Ishikawa (cell line): Measurements from ENCODE around the gene POLN.

ENCODE experiments used
- CEBPB ChIP-seq: IDR thresholded peaks from 2 replicates; pipeline ENCODE4 v1.6.1; 2012
- CREB1 ChIP-seq: IDR thresholded peaks from 2 replicates; pipeline ENCODE4 v1.6.1; 2012; ENCODE audit warnings: low read depth
- EGR1 ChIP-seq: IDR thresholded peaks from 2 replicates; pipeline ENCODE4 v1.6.1; 2012
- EP300 ChIP-seq: IDR thresholded peaks from 2 replicates; pipeline ENCODE4 v1.6.1; 2012; ENCODE audit warnings: borderline replicate concordance
- FOXM1 ChIP-seq: IDR thresholded peaks from 2 replicates; pipeline ENCODE4 v1.6.1; 2012; ENCODE audit warnings: low read depth, borderline replicate concordance
- MAX ChIP-seq: IDR thresholded peaks from 2 replicates; pipeline ENCODE4 v1.6.1; 2012
- NFIC ChIP-seq: IDR thresholded peaks from 2 replicates; pipeline ENCODE4 v1.6.1; 2012
- RAD21 ChIP-seq: IDR thresholded peaks from 2 replicates; pipeline ENCODE4 v1.6.1; 2012; ENCODE audit warnings: low read depth
- REST ChIP-seq: IDR thresholded peaks from 2 replicates; pipeline ENCODE4 v1.6.1; 2012; ENCODE audit warnings: low read depth, mild to moderate bottlenecking
- TAF1 ChIP-seq: IDR thresholded peaks from 2 replicates; pipeline ENCODE4 v1.6.1; 2012; ENCODE audit warnings: low read depth, mild to moderate bottlenecking
- TCF12 ChIP-seq: IDR thresholded peaks from 2 replicates; pipeline ENCODE4 v1.6.1; 2012; ENCODE audit warnings: low read depth
- TEAD4 ChIP-seq: IDR thresholded peaks from 2 replicates; pipeline ENCODE4 v1.6.1; 2012
- USF1 ChIP-seq: IDR thresholded peaks from 2 replicates; pipeline ENCODE4 v1.6.1; 2012
- YY1 ChIP-seq: IDR thresholded peaks from 2 replicates; pipeline ENCODE4 v1.6.1; 2012; ENCODE audit warnings: low read depth
- ZBTB7A ChIP-seq: IDR thresholded peaks from 2 replicates; pipeline ENCODE4 v1.6.1; 2012; ENCODE audit warnings: low read depth

The POLN gene

GRCh38 chr4:2231082-2231481 is 10.8 kb downstream of the POLN start:
- TF ChIP-seq TCF12: no peak
- TF ChIP-seq MAX: no peak

GRCh38 chr4:2226261-2226660 is 15.7 kb downstream of the POLN start:
- TF ChIP-seq YY1: no peak
- no peak for TF ChIP-seq TAF1
- no peak for TF ChIP-seq REST
- TF ChIP-seq FOXM1: no peak
- no peak for TF ChIP-seq CEBPB
- no peak for TF ChIP-seq EGR1

- TF ChIP-seq FOXM1: 0 out of 2 replicates have a peak, but pooled peaks have one; percentile 31
- TF ChIP-seq USF1: peak; percentile 44
- peak; percentile 61 for TF ChIP-seq MAX
- peak; percentile 57 for TF ChIP-seq NFIC
- no peak; the same call in 1 of the 2 replicates for TF ChIP-seq CREB1
- TF ChIP-seq RAD21: no peak
- peak; percentile 73; the same call in 1 of the 2 replicates for TF ChIP-seq TCF12
- TF ChIP-seq TEAD4: peak; percentile 67
- TF ChIP-seq EP300: peak; percentile 67; the same call in 1 of the 2 replicates
- no peak for TF ChIP-seq CEBPB
These were observed 19.1 kb downstream of the POLN start for GRCh38 chr4:2222838-2223237.

GRCh38 chr4:2220016-2220630 is 21.8 kb downstream of the POLN start:
- no peak for TF ChIP-seq MAX
- peak; percentile 95 for TF ChIP-seq RAD21

- TF ChIP-seq YY1: no peak
- TF ChIP-seq CEBPB: 0 out of 2 replicates have a peak, but pooled peaks have one; percentile 10
These were observed 22.6 kb downstream of the POLN start for GRCh38 chr4:2219233-2219760.

- TF ChIP-seq TCF12 (no peak), YY1 (no peak), TEAD4 (no peak), EP300 (no peak), ZBTB7A (no peak), USF1 (no peak), EGR1 (no peak), CEBPB (no peak), FOXM1 (no peak), REST (no peak), CREB1 (no peak), TAF1 (no peak)
These were observed 23.5 kb downstream of the POLN start for GRCh38 chr4:2218436-2218835.

- TF ChIP-seq CEBPB: no peak
- TF ChIP-seq TAF1: no peak
- TF ChIP-seq CREB1: no peak
- no peak for TF ChIP-seq EGR1
- TF ChIP-seq REST: no peak
- no peak for TF ChIP-seq EP300
- TF ChIP-seq FOXM1: no peak
- TF ChIP-seq MAX: no peak
- no peak for TF ChIP-seq NFIC
- no peak for TF ChIP-seq RAD21
- TF ChIP-seq TCF12: no peak
- no peak for TF ChIP-seq TEAD4
- TF ChIP-seq YY1: no peak
- TF ChIP-seq ZBTB7A: no peak
- no peak for TF ChIP-seq USF1
These were observed 24.2 kb downstream of the POLN start for GRCh38 chr4:2217726-2218125.
